ENCODE data around the gene CDH23.

Gene CDH23

GRCh38 chr10:71423901-71424300 lies 27.2 kb downstream of the CDH23 start:
- TF ChIP-seq, protein P1, sequence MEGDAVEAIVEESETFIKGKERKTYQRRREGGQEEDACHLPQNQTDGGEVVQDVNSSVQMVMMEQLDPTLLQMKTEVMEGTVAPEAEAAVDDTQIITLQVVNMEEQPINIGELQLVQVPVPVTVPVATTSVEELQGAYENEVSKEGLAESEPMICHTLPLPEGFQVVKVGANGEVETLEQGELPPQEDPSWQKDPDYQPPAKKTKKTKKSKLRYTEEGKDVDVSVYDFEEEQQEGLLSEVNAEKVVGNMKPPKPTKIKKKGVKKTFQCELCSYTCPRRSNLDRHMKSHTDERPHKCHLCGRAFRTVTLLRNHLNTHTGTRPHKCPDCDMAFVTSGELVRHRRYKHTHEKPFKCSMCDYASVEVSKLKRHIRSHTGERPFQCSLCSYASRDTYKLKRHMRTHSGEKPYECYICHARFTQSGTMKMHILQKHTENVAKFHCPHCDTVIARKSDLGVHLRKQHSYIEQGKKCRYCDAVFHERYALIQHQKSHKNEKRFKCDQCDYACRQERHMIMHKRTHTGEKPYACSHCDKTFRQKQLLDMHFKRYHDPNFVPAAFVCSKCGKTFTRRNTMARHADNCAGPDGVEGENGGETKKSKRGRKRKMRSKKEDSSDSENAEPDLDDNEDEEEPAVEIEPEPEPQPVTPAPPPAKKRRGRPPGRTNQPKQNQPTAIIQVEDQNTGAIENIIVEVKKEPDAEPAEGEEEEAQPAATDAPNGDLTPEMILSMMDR (IDR thresholded peaks at IDR 0.05) = no peak
- H3K27me3 ChIP-seq (ENCODE audit: control insufficient read depth, insufficient read depth, low read length) = no peaks in the 10 kb centered on the region
- H3K4me1 ChIP-seq = no peaks in the 10 kb centered on the region
- H2AFZ ChIP-seq = no peak overlapping the region
- H3K27ac ChIP-seq = no peak overlapping the region
- H3K4me3 ChIP-seq (ENCODE audit: low read depth, low read length) = no peak overlapping the region
- H3K36me3 ChIP-seq (ENCODE audit: control insufficient read depth, insufficient read depth, low read length) = no peaks in the 10 kb centered on the region
- no peaks in the 10 kb centered on the region for H3K79me2 ChIP-seq
- H3K9ac ChIP-seq = no peak overlapping the region
- H3K9me3 ChIP-seq (ENCODE audit: control insufficient read depth, low read length) = no peaks in the 10 kb centered on the region
- H3K4me2 ChIP-seq (ENCODE audit: low read length) = no peak overlapping the region

GRCh38 chr10:71424496-71425194 lies 27.9 kb downstream of the CDH23 start:
- H3K36me3 ChIP-seq (ENCODE audit: control insufficient read depth, insufficient read depth, low read length) = no peaks in the 10 kb centered on the region
- no peaks in the 10 kb centered on the region for H3K4me1 ChIP-seq
- no peaks in the 10 kb centered on the region for H3K27me3 ChIP-seq (ENCODE audit: control insufficient read depth, insufficient read depth, low read length)
- no peak overlapping the region for H3K4me3 ChIP-seq (ENCODE audit: low read depth, low read length)
- no peak overlapping the region for H2AFZ ChIP-seq
- no peaks in the 10 kb centered on the region for H3K9me3 ChIP-seq (ENCODE audit: control insufficient read depth, low read length)
- H3K27ac ChIP-seq = no peak overlapping the region
- TF ChIP-seq, protein P1 (IDR thresholded peaks at IDR 0.05) = no peak
- no peak overlapping the region for H3K4me2 ChIP-seq (ENCODE audit: low read length)
- no peak overlapping the region for H3K9ac ChIP-seq
- H3K79me2 ChIP-seq = no peaks in the 10 kb centered on the region

GRCh38 chr10:71426058-71426605 lies 29.4 kb downstream of the CDH23 start:
- H3K27me3 ChIP-seq (ENCODE audit: control insufficient read depth, insufficient read depth, low read length) = no peaks in the 10 kb centered on the region
- no peaks in the 10 kb centered on the region for H3K9me3 ChIP-seq (ENCODE audit: control insufficient read depth, low read length)
- H3K4me2 ChIP-seq (ENCODE audit: low read length) = no peak overlapping the region
- H3K79me2 ChIP-seq = peaks cover 3% of the 10 kb centered on the region
- H3K36me3 ChIP-seq (ENCODE audit: control insufficient read depth, insufficient read depth, low read length) = no peaks in the 10 kb centered on the region
- H3K4me1 ChIP-seq = no peaks in the 10 kb centered on the region
- H3K27ac ChIP-seq = no peak overlapping the region
- no peak overlapping the region for H2AFZ ChIP-seq
- H3K9ac ChIP-seq = no peak overlapping the region
- TF ChIP-seq, protein P1 (IDR thresholded peaks at IDR 0.05) = no peak
- no peak overlapping the region for H3K4me3 ChIP-seq (ENCODE audit: low read depth, low read length)

GRCh38 chr10:71427246-71427645 lies 30.5 kb downstream of the CDH23 start:
- Histone ChIP-seq H3K79me2 (peaks cover 3% of the 10 kb centered on the region), H3K27ac (no peak overlapping the region), H3K4me1 (no peaks in the 10 kb centered on the region), H3K27me3 (ENCODE audit: control insufficient read depth, insufficient read depth, low read length) (no peaks in the 10 kb centered on the region), H3K9me3 (ENCODE audit: control insufficient read depth, low read length) (no peaks in the 10 kb centered on the region), H3K9ac (no peak overlapping the region), H3K36me3 (ENCODE audit: control insufficient read depth, insufficient read depth, low read length) (no peaks in the 10 kb centered on the region), H2AFZ (no peak overlapping the region), H3K4me2 (ENCODE audit: low read length) (no peak overlapping the region), H3K4me3 (ENCODE audit: low read depth, low read length) (no peak overlapping the region)
- TF ChIP-seq, protein P1 (IDR thresholded peaks at IDR 0.05) = no peak

DNA sequence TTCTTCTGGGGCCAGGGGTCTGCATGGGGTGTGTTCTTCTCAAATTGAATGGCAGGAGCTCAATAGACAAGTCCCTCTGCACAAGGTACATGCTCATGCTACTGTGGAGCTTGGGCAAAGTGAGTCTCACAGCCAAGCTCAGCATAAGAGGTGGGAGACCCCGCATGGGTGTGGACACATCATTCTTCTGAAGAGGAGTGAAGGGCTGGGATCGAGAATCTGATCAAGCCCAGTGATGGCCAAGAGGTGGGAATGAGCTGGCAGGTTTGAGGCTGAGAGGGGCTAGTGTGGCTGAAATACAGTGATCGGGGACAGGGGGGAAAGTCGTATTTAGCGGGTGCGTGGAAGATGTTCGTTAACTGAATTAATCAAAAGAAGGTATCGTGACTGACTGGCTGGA lies 32.6 kb downstream of the CDH23 start:
- no peak overlapping the region for H3K4me3 ChIP-seq (ENCODE audit: low read depth, low read length)
- TF ChIP-seq, protein P1 (IDR thresholded peaks at IDR 0.05) = no peak
- H3K4me2 ChIP-seq (ENCODE audit: low read length) = no peak overlapping the region
- no peaks in the 10 kb centered on the region for H3K9me3 ChIP-seq (ENCODE audit: control insufficient read depth, low read length)
- H3K4me1 ChIP-seq = no peaks in the 10 kb centered on the region
- H3K27ac ChIP-seq = no peak overlapping the region
- H2AFZ ChIP-seq = no peak overlapping the region
- no peak overlapping the region for H3K9ac ChIP-seq
- H3K79me2 ChIP-seq = peaks cover 3% of the 10 kb centered on the region
- no peaks in the 10 kb centered on the region for H3K27me3 ChIP-seq (ENCODE audit: control insufficient read depth, insufficient read depth, low read length)
- no peaks in the 10 kb centered on the region for H3K36me3 ChIP-seq (ENCODE audit: control insufficient read depth, insufficient read depth, low read length)
